Mammary epithelial cell (primary cell): ENCODE results near the gene CUL4A.

ENCODE experiments used
- EZH2 ChIP-seq: IDR thresholded peaks from 2 replicates; pipeline ENCODE4 v1.6.1; 2012; ENCODE audit warnings: low read length, inconsistent platforms, borderline replicate concordance
- TF ChIP-seq, protein P1 (sequence below), 2 donors: IDR thresholded peaks in 1 of 2; conservative IDR thresholded peaks in 1 of 2; 2 replicates each; pipeline ENCODE4 v1.5.1; 2011 to 2012; ENCODE audit warnings: inconsistent platforms in 2 of 2, low read length in 2 of 2, mild to moderate bottlenecking in 2 of 2, control low read depth in 1 of 2, low read depth in 1 of 2; ENCODE audit not compliant: insufficient read depth in 1 of 2; ENCODE audit errors: extremely low read depth in 1 of 2

DNA sequence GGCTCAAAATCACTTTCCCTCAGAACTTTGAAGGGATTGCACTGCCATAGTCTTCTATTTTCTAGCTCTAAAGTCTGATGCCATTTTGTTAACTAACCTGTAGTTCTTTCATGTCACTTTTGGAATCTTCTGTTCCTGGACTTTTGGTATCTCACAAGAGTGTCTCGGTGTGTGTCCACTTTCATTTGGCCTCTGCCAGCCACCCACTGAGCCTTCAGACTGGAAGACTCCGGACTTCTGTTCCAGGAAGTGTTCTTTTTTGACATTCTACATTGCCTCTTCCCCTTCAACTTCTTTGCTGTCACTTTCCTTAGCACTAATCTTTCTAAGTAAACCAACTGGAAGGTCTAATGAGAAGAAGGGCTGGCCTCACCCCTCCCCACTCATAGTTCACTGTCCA is 62.6 kb downstream of the CUL4A start:
- TF ChIP-seq, protein P1, sequence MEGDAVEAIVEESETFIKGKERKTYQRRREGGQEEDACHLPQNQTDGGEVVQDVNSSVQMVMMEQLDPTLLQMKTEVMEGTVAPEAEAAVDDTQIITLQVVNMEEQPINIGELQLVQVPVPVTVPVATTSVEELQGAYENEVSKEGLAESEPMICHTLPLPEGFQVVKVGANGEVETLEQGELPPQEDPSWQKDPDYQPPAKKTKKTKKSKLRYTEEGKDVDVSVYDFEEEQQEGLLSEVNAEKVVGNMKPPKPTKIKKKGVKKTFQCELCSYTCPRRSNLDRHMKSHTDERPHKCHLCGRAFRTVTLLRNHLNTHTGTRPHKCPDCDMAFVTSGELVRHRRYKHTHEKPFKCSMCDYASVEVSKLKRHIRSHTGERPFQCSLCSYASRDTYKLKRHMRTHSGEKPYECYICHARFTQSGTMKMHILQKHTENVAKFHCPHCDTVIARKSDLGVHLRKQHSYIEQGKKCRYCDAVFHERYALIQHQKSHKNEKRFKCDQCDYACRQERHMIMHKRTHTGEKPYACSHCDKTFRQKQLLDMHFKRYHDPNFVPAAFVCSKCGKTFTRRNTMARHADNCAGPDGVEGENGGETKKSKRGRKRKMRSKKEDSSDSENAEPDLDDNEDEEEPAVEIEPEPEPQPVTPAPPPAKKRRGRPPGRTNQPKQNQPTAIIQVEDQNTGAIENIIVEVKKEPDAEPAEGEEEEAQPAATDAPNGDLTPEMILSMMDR (conservative IDR thresholded peaks at IDR 0.05 in 1 of 2, IDR thresholded peaks at IDR 0.05 in 1 of 2; ENCODE audit: extremely low read depth in 1 of 2, insufficient read depth in 1 of 2, low read depth in 1 of 2, low read length in 2 of 2), result no peak
- TF ChIP-seq EZH2, result no peak
